SK-N-SH treated with all-trans-retinoic acid at 6 μM for 48 hours (cell line): ENCODE data around the gene CNTN4.

Experiments
- PATZ1 ChIP-seq: fragments of 250-450 bp; sonication (Bioruptor Pico); IDR thresholded peaks from 2 replicates; pipeline ENCODE4 v1.8.0; 2020; ENCODE audit warnings: mild to moderate bottlenecking, moderate library complexity, borderline replicate concordance
- RARB ChIP-seq: fragments of 250-450 bp; sonication (Bioruptor Pico); IDR thresholded peaks from 2 replicates; pipeline ENCODE4 v1.8.0; 2021; ENCODE audit warnings: mild to moderate bottlenecking, moderate library complexity
- TOX ChIP-seq: fragments of 250-450 bp; sonication (Bioruptor Pico); IDR thresholded peaks from 2 replicates; pipeline ENCODE4 v1.8.0; 2021; ENCODE audit warnings: mild to moderate bottlenecking, moderate library complexity, borderline replicate concordance
- ZNF8 ChIP-seq: fragments of 450-650 bp; formaldehyde crosslinking; IDR thresholded peaks from 2 replicates; pipeline ENCODE4 v1.5.0; 2020; ENCODE audit warnings: mild to moderate bottlenecking, moderate library complexity

GRCh38 chr3:2727101-2727500 lies 628.4 kb downstream of the CNTN4 start:
- no peak for TF ChIP-seq TOX (CRISPR knock-in tag)
- no peak for TF ChIP-seq PATZ1 (CRISPR knock-in tag)
- TF ChIP-seq RARB (CRISPR knock-in tag) = no peak
- no peak for TF ChIP-seq ZNF8 (CRISPR knock-in tag)
